Ammon's horn (tissue), 1 donor: Measurements from ENCODE around the gene NDUFC2.
"Not testable (repeated sequence)": the region's sequence is repeated elsewhere in the genome, so short reads cannot be mapped to it uniquely, and the experiment has no call there.

ENCODE experiments used
- DNase-seq: peaks from one replicate; pipeline ENCODE4 v3.0.0-alpha.2; 2016; ENCODE audit warnings: low spot score

NDUFC2 gene

GRCh38 chr11:78080084-78080817 is 589 bp upstream of the NDUFC2 start:
- no peak for DNase-seq

GRCh38 chr11:78078218-78079167 is 1.2 kb downstream of the NDUFC2 start:
- no peak for DNase-seq

- DNase-seq: not testable (repeated sequence)
These were observed 2.1 kb downstream of the NDUFC2 start for GRCh38 chr11:78077592-78077991.

GRCh38 chr11:78076733-78077403 is 2.8 kb downstream of the NDUFC2 start:
- DNase-seq: no peak

- DNase-seq: no peak
These were observed 4.9 kb downstream of the NDUFC2 start for GRCh38 chr11:78074756-78075155.

- no peak for DNase-seq
These were observed 7.2 kb downstream of the NDUFC2 start for GRCh38 chr11:78072455-78072854.

- DNase-seq: no peak
These were observed 7.9 kb downstream of the NDUFC2 start for GRCh38 chr11:78071717-78072116.

- no peak for DNase-seq
These were observed 9.0 kb downstream of the NDUFC2 start for GRCh38 chr11:78070621-78071020.

GRCh38 chr11:78069465-78069864 is 10.2 kb downstream of the NDUFC2 start:
- DNase-seq: no peak

GRCh38 chr11:78067704-78068103 is 12.0 kb downstream of the NDUFC2 start:
- DNase-seq: no peak

- no peak for DNase-seq
These were observed 13.2 kb downstream of the NDUFC2 start for GRCh38 chr11:78066471-78066870.

- DNase-seq: no peak
These were observed 14.5 kb downstream of the NDUFC2 start for GRCh38 chr11:78065203-78065602.

- no peak for DNase-seq
These were observed 16.1 kb downstream of the NDUFC2 start, which contains the start of gene THRSP for GRCh38 chr11:78063440-78064181. Gene THRSP (plus strand): TSS chr11:78063861. CDS start chr11:78063882, 21 bp downstream.

GRCh38 chr11:78062671-78063070 is 17.0 kb downstream of the NDUFC2 start:
- no peak for DNase-seq

- no peak for DNase-seq
These were observed 17.7 kb downstream of the NDUFC2 start for GRCh38 chr11:78061921-78062311.

- no peak for DNase-seq
These were observed 18.4 kb downstream of the NDUFC2 start for GRCh38 chr11:78061088-78061920.

- DNase-seq: no peak
These were observed 19.1 kb downstream of the NDUFC2 start for GRCh38 chr11:78060533-78060932.

- not testable (repeated sequence) for DNase-seq
These were observed 19.8 kb downstream of the NDUFC2 start for GRCh38 chr11:78059749-78060328.

- DNase-seq: no peak
These were observed 22.1 kb downstream of the NDUFC2 start for GRCh38 chr11:78057462-78058055.

- DNase-seq: no peak
These were observed 23.6 kb downstream of the NDUFC2 start for GRCh38 chr11:78056093-78056492.
